Suprapubic skin (tissue), 3 donors: ENCODE measurements around the gene HSD17B11.

ENCODE experiments used
- EP300 ChIP-seq: sonication (generic); formaldehyde crosslinking; IDR thresholded peaks from one replicate; pipeline ENCODE4 v1.6.1; 2017; ENCODE audit warnings: antibody characterized with exemption
- POLR2A ChIP-seq, 2 donors: fragments of 450-650 bp; IDR thresholded peaks; one replicate each; pipeline ENCODE4 v1.6.1; 2017; ENCODE audit warnings: antibody characterized with exemption in 2 of 2, mild to moderate bottlenecking in 2 of 2, moderate library complexity in 2 of 2
- TF ChIP-seq, protein P1 (sequence below), 2 donors: fragments of 200-600 bp in 1 of 2; fragments of 450-650 bp in 1 of 2; sonication (generic) in 1 of 2; IDR thresholded peaks; one replicate each; pipeline ENCODE4 v1.5.1; 2016 to 2019; ENCODE audit warnings: antibody characterized with exemption in 2 of 2, mild to moderate bottlenecking in 1 of 2, moderate library complexity in 1 of 2

DNA sequence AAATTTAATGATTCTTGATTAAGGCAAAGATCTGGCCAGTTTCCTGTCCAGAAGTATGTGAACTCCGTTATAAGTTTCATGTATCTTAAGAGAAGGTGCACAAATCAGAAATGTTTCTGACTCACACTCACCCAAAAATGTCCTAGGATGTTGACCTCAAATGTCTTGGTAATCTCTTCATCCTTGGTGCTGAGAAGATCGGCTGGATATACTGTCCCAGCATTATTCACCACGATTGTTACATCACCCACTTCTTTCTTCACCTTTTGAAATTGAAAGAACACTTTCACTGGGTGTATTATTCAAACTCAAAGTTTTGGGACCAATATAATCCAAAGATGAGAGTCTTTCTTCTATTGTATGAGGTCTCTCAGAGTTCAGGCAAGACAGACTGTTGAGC lies 74.0 kb downstream of the HSD17B11 start:
- TF ChIP-seq, protein P1, sequence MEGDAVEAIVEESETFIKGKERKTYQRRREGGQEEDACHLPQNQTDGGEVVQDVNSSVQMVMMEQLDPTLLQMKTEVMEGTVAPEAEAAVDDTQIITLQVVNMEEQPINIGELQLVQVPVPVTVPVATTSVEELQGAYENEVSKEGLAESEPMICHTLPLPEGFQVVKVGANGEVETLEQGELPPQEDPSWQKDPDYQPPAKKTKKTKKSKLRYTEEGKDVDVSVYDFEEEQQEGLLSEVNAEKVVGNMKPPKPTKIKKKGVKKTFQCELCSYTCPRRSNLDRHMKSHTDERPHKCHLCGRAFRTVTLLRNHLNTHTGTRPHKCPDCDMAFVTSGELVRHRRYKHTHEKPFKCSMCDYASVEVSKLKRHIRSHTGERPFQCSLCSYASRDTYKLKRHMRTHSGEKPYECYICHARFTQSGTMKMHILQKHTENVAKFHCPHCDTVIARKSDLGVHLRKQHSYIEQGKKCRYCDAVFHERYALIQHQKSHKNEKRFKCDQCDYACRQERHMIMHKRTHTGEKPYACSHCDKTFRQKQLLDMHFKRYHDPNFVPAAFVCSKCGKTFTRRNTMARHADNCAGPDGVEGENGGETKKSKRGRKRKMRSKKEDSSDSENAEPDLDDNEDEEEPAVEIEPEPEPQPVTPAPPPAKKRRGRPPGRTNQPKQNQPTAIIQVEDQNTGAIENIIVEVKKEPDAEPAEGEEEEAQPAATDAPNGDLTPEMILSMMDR (IDR thresholded peaks at IDR 0.05), result no peak
- no peak for TF ChIP-seq POLR2A (IDR thresholded peaks at IDR 0.05)
- no peak for TF ChIP-seq EP300
